Endothelial cell of umbilical vein (primary cell): ENCODE results near the gene ITPR2. TPM values are rescaled to one million over a fixed set of nuclear protein-coding genes. Genes with fewer than 3 reads are reported as not detected.
A peak's percentile ranks its signal among the peaks of the same experiment; 100 is the strongest.

Source experiments
- BruUV-seq: library from RNA; stranded (reverse); fragments of 400-500 nt; replicated peaks from 2 replicates; lab custom pipeline; 2021; lab: Mats Ljungman, UMichigan
- CTCF ChIA-PET: fragments of 300-600, 350-600 bp; sonication (Branson Sonifier 250); formaldehyde crosslinking; loops from one replicate; lab custom pipeline; 2021; ENCODE audit warnings: antibody characterized with exemption, inconsistent platforms; lab: Charles Lee
- POLR2A ChIA-PET: fragments of 300-600, 350-600 bp; sonication (Branson Sonifier 250); formaldehyde crosslinking; loops from one replicate; lab custom pipeline; 2021; ENCODE audit warnings: antibody characterized with exemption, inconsistent platforms; lab: Charles Lee
- DNase-seq: peaks from one replicate; pipeline ENCODE4 v3.0.0-alpha.2; 2011; ENCODE audit warnings: low read depth, low spot score
- FAIRE-seq: peaks from 2 replicates; lab custom pipeline; 2011; peaks lifted over from hg19 to GRCh38; lab: Jason Lieb, UNC
- H2AFZ ChIP-seq: 2 replicates; pipeline ENCODE4 v1.6.0; 2012; ENCODE audit warnings: low read depth, low read length, control low read depth, inconsistent platforms
- H3K27ac ChIP-seq: 2 replicates; pipeline ENCODE4 v1.5.1; 2011; ENCODE audit warnings: low read depth, mild to moderate bottlenecking, control low read depth, low read length, moderate library complexity; ENCODE audit not compliant: insufficient read depth
- H3K27me3 ChIP-seq, 2 experiments: 2 replicates each; pipeline versions ENCODE4 v1.6.0 to v1.6.1; 2011; ENCODE audit warnings: low read length in 2 of 2, mixed read lengths in 1 of 2; ENCODE audit not compliant: control insufficient read depth in 2 of 2, insufficient read depth in 2 of 2
- H3K36me3 ChIP-seq, 2 experiments: 2 replicates in 1 of 2; 3 replicates in 1 of 2; pipeline ENCODE4 v1.5.1; 2011; ENCODE audit warnings: low read length in 2 of 2, mild to moderate bottlenecking in 1 of 2, moderate library complexity in 1 of 2; ENCODE audit not compliant: control insufficient read depth in 2 of 2, insufficient read depth in 2 of 2; ENCODE audit errors: extremely low read depth in 1 of 2
- H3K4me1 ChIP-seq: 3 replicates; pipeline ENCODE4 v1.5.1; 2011; ENCODE audit warnings: mild to moderate bottlenecking, low read length; ENCODE audit not compliant: control insufficient read depth, insufficient read depth; ENCODE audit errors: extremely low read depth
- H3K4me2 ChIP-seq: 2 replicates; pipeline ENCODE4 v1.6.1; 2011; ENCODE audit warnings: low read length, control low read depth, mixed read lengths; ENCODE audit not compliant: insufficient read depth
- H3K4me3 ChIP-seq, 3 experiments: fragments of 200-600 bp in 1 of 3; sonication (generic), shearing (Covaris generic) in 1 of 3; replicated peaks in 1 of 3; 2 replicates each; pipeline ENCODE4 v1.5.1; 2011 to 2016; ENCODE audit warnings: control low read depth in 3 of 3, low read length in 3 of 3, mild to moderate bottlenecking in 2 of 3, inconsistent platforms in 1 of 3, low read depth in 1 of 3, moderate library complexity in 1 of 3; ENCODE audit not compliant: insufficient read depth in 1 of 3
- H3K79me2 ChIP-seq: 2 replicates; pipeline ENCODE4 v1.6.0; 2012; ENCODE audit warnings: low read length, inconsistent platforms; ENCODE audit not compliant: control insufficient read depth, insufficient read depth
- H3K9ac ChIP-seq: replicated peaks from 2 replicates; pipeline ENCODE3; 2011; ENCODE audit warnings: low read length, control low read depth; ENCODE audit not compliant: insufficient read depth; ENCODE audit errors: extremely low read depth
- H3K9me1 ChIP-seq: replicated peaks from 3 replicates; pipeline ENCODE4 v1.6.0; 2011; ENCODE audit warnings: mild to moderate bottlenecking, low read length; ENCODE audit not compliant: control insufficient read depth, insufficient read depth; ENCODE audit errors: extremely low read depth
- H3K9me3 ChIP-seq: replicated peaks from 2 replicates; pipeline ENCODE4 v1.5.1; 2012; ENCODE audit warnings: low read length, inconsistent platforms; ENCODE audit not compliant: control insufficient read depth, insufficient read depth
- H4K20me1 ChIP-seq: replicated peaks from 2 replicates; pipeline ENCODE3; 2011; ENCODE audit warnings: mild to moderate bottlenecking, low read length; ENCODE audit not compliant: control insufficient read depth, insufficient read depth; ENCODE audit errors: extremely low read depth
- FOS ChIP-seq: IDR thresholded peaks from 2 replicates; pipeline ENCODE4 v1.6.1; 2011; ENCODE audit warnings: mild to moderate bottlenecking, low read length, moderate library complexity, borderline replicate concordance; ENCODE audit not compliant: insufficient read depth
- GATA2 ChIP-seq: IDR thresholded peaks from 2 replicates; pipeline ENCODE4 v1.7.0; 2011; ENCODE audit warnings: low read depth, mild to moderate bottlenecking, moderate library complexity, mixed read lengths, low read length; ENCODE audit not compliant: insufficient read length, insufficient read depth
- JUN ChIP-seq: IDR thresholded peaks from 2 replicates; pipeline ENCODE4 v1.6.1; 2011; ENCODE audit warnings: borderline replicate concordance, low read depth; ENCODE audit not compliant: insufficient read length, insufficient read depth
- MYC ChIP-seq: IDR thresholded peaks from one replicate; pipeline ENCODE4 v1.6.1; 2011; ENCODE audit warnings: mild to moderate bottlenecking, low read depth, low read length
- POLR2A ChIP-seq: IDR thresholded peaks from 2 replicates; pipeline ENCODE4 v1.6.1; 2012; ENCODE audit warnings: low read depth, mild to moderate bottlenecking, control low read depth, low read length
- dilution Hi-C: fragments of 300-500 bp; cut with MboI; formaldehyde crosslinking; loops from one replicate; pipeline ENCODE4 v1.15.0; 2019; ENCODE audit warnings: low sequenced_read_pairs; ENCODE audit not compliant: extremely low pct_ligation_motif_present
- intact Hi-C: fragments of 100-400 bp; cut with micrococcal nuclease; formaldehyde crosslinking; loops from one replicate; pipeline ENCODE4 v1.10.0; 2022
- polyA plus RNA-seq, 4 experiments: library from polyadenylated mRNA; depleted of rRNA in 3 of 4; stranded (reverse) in 3 of 4; unstranded in 1 of 4; fragments of >200 nt; gene quantifications; 2 replicates each; pipeline versions ENCODE4 v1.2.1 to v1.2.3, GENCODE V29; 2011 to 2012; ENCODE audit warnings: missing spikeins in 1 of 4
- total RNA-seq: library from RNA; stranded (reverse); gene quantifications from 2 replicates; pipeline ENCODE4 v1.2.3, GENCODE V29; 2021
- TF ChIP-seq, protein P1 (sequence below), 2 donors: IDR thresholded peaks; 1 replicate in 1 of 2; 2 replicates in 1 of 2; pipeline ENCODE4 v1.5.1; 2011; ENCODE audit warnings: low read length in 2 of 2, mild to moderate bottlenecking in 2 of 2, moderate library complexity in 2 of 2, control low read depth in 1 of 2, inconsistent platforms in 1 of 2, low read depth in 1 of 2; ENCODE audit not compliant: insufficient read depth in 1 of 2; ENCODE audit errors: extremely low read depth in 1 of 2
- TF ChIP-seq, protein P2 (sequence below): IDR thresholded peaks from 2 replicates; pipeline ENCODE4 v1.6.1; 2011; ENCODE audit not compliant: insufficient read depth, insufficient read length

ITPR2 gene
- total and polyA plus RNA-seq, 2 donors (not counting 3 experiments of a cell fraction or from before 2014, with no cell fraction given): 16.2 to 86.8 TPM

DNA sequence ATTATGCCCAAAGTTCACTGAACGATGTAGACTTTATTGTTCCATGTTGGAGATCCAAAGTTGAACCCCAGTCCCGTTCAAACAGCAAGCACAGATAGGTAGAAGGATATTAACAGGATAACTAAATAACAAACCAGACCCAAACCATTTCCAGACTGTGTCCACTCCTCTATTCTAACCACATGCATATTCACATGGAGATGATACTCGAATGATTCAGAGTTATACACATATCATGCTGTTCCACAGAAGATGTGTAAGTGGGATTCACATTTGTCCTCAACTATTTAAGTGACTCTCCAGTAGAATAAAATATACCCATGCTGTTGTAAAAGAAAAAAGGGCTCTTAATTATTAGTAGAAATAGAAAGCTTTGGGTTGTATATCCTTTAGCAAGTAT, 185.9 kb downstream of the ITPR2 start:
- no peaks in the 10 kb centered on the region for H3K27me3 ChIP-seq
- no peaks in the 10 kb centered on the region for H3K79me2 ChIP-seq
- no peak overlapping the region for H2AFZ ChIP-seq
- TF ChIP-seq, protein P1, sequence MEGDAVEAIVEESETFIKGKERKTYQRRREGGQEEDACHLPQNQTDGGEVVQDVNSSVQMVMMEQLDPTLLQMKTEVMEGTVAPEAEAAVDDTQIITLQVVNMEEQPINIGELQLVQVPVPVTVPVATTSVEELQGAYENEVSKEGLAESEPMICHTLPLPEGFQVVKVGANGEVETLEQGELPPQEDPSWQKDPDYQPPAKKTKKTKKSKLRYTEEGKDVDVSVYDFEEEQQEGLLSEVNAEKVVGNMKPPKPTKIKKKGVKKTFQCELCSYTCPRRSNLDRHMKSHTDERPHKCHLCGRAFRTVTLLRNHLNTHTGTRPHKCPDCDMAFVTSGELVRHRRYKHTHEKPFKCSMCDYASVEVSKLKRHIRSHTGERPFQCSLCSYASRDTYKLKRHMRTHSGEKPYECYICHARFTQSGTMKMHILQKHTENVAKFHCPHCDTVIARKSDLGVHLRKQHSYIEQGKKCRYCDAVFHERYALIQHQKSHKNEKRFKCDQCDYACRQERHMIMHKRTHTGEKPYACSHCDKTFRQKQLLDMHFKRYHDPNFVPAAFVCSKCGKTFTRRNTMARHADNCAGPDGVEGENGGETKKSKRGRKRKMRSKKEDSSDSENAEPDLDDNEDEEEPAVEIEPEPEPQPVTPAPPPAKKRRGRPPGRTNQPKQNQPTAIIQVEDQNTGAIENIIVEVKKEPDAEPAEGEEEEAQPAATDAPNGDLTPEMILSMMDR (IDR thresholded peaks at IDR 0.05; ENCODE audit: extremely low read depth in 1 of 2, insufficient read depth in 1 of 2, low read depth in 1 of 2, low read length in 2 of 2): no peak
- TF ChIP-seq FOS: no peak
- TF ChIP-seq JUN: no peak
- TF ChIP-seq GATA2: no peak
- TF ChIP-seq MYC: no peak
- TF ChIP-seq, protein P2, sequence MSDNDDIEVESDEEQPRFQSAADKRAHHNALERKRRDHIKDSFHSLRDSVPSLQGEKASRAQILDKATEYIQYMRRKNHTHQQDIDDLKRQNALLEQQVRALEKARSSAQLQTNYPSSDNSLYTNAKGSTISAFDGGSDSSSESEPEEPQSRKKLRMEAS: no peak
- no peak for TF ChIP-seq POLR2A
- H3K27ac ChIP-seq: peak overlapping the region; percentile 85
- no peak overlapping the region for H3K9ac ChIP-seq
- CTCF ChIA-PET: interaction anchor here (2.8 to 7.4 kb wide), 2 partner anchors 15 to 55 kb away, joined by 16 to 75 read pairs; no protein-coding TSS in a partner anchor
- dilution Hi-C loops (no loop called here), intact Hi-C loops (no loop called here)
- no peak overlapping the region for H3K4me2 ChIP-seq
- FAIRE-seq (no peak), DNase-seq (no peak)
- peaks cover 23% of the 10 kb centered on the region for H3K4me1 ChIP-seq
- POLR2A ChIA-PET: no interaction called here
- no peaks in the 10 kb centered on the region for H3K9me1 ChIP-seq
- no TSS peak for BruUV-seq
- H3K9me3 ChIP-seq: no peaks in the 10 kb centered on the region
- no peaks in the 10 kb centered on the region for H4K20me1 ChIP-seq
- H3K4me3 ChIP-seq: no peak overlapping the region
- peaks cover 2 to 6% of the 10 kb centered on the region in 2 experiments for H3K36me3 ChIP-seq
